Hepatocyte (in vitro differentiated cells): ENCODE data around the gene ADAMTS9. TPM values are rescaled to one million over a fixed set of nuclear protein-coding genes. Genes with fewer than 3 reads are reported as not detected.

Experiments used
- DNase-seq: peaks from one replicate; pipeline ENCODE4 v3.0.0-alpha.2; 2016; ENCODE audit warnings: low spot score
- H2AFZ ChIP-seq: fragments of 200-600 bp; sonication (generic); 2 replicates; pipeline ENCODE4 v1.6.0; 2016; ENCODE audit warnings: antibody characterized with exemption, mild to moderate bottlenecking
- H3K27ac ChIP-seq: fragments of 200-600 bp; sonication (generic); 2 replicates; pipeline ENCODE4 v1.5.1; 2016; ENCODE audit warnings: mild to moderate bottlenecking
- H3K27me3 ChIP-seq: fragments of 200-600 bp; sonication (generic); 2 replicates; pipeline ENCODE4 v1.6.1; 2016
- H3K36me3 ChIP-seq: fragments of 200-600 bp; sonication (generic); replicated peaks from 2 replicates; pipeline ENCODE4 v1.5.1; 2016; ENCODE audit warnings: low read depth; ENCODE audit not compliant: insufficient read depth
- H3K4me1 ChIP-seq: fragments of 200-600 bp; sonication (generic); 2 replicates; pipeline ENCODE4 v1.5.1; 2016; ENCODE audit warnings: mild to moderate bottlenecking, moderate library complexity; ENCODE audit not compliant: insufficient read depth
- H3K4me2 ChIP-seq: fragments of 200-600 bp; sonication (generic); 2 replicates; pipeline ENCODE4 v1.6.0; 2016
- H3K4me3 ChIP-seq: fragments of 200-600 bp; sonication (generic); 2 replicates; pipeline ENCODE4 v1.5.1; 2016; ENCODE audit warnings: mild to moderate bottlenecking
- H3K79me2 ChIP-seq: fragments of 200-600 bp; sonication (generic); 2 replicates; pipeline ENCODE4 v1.6.0; 2017; ENCODE audit warnings: mild to moderate bottlenecking
- H3K9me2 ChIP-seq: fragments of 200-600 bp; sonication (generic); replicated peaks from 2 replicates; pipeline ENCODE4 v1.6.0; 2017; ENCODE audit warnings: mild to moderate bottlenecking; ENCODE audit not compliant: insufficient read depth
- H3K9me3 ChIP-seq: fragments of 200-600 bp; sonication (generic); 2 replicates; pipeline ENCODE4 v1.5.1; 2016; ENCODE audit warnings: low read depth, mild to moderate bottlenecking
- H4K20me1 ChIP-seq: fragments of 200-600 bp; sonication (generic); 2 replicates; pipeline ENCODE4 v1.6.0; 2016; ENCODE audit warnings: mild to moderate bottlenecking; ENCODE audit not compliant: insufficient read depth, poor library complexity, severe bottlenecking
- EZH2 ChIP-seq: fragments of 200-600 bp; sonication (generic); IDR thresholded peaks from 2 replicates; pipeline ENCODE4 v1.6.1; 2016; ENCODE audit warnings: antibody characterized with exemption, mild to moderate bottlenecking, borderline replicate concordance
- EZH2phosphoT487 ChIP-seq: fragments of 200-600 bp; sonication (generic); IDR thresholded peaks from one replicate; pipeline ENCODE4 v1.6.1; 2018; ENCODE audit warnings: antibody characterized with exemption, mild to moderate bottlenecking, low read depth, moderate library complexity; ENCODE audit not compliant: unreplicated experiment, severe bottlenecking
- WGBS: methylation state at CpG from one replicate; pipeline ENCODE4 v1.1.6; 2016; ENCODE audit warnings: low lambda C conversion rate; ENCODE audit errors: missing lambda C conversion rate; 5-methylcytosine and 5-hydroxymethylcytosine counted together
- polyA plus RNA-seq: library from polyadenylated mRNA; unstranded; fragments of >200 nt; fragmentation: Nextera tagmentation; extraction: Ambion mirVana; gene quantifications from 2 replicates; pipeline ENCODE4 v1.2.1, GENCODE V29; 2016
- total RNA-seq: library from RNA; depleted of rRNA; stranded (reverse); fragments of >200 nt; gene quantifications from 2 replicates; pipeline ENCODE4 v1.2.3, GENCODE V29; 2014
- TF ChIP-seq, protein P1 (sequence below): fragments of 200-600 bp; sonication (generic); IDR thresholded peaks from 2 replicates; pipeline ENCODE4 v1.5.1; 2016; ENCODE audit warnings: antibody characterized with exemption, mild to moderate bottlenecking; ENCODE audit not compliant: poor library complexity

ADAMTS9 gene
- total and polyA plus RNA-seq, 2 experiments from 2014 or later, result 56.9 to 145 TPM

- no peak for TF ChIP-seq EZH2phosphoT487
- TF ChIP-seq, protein P1, sequence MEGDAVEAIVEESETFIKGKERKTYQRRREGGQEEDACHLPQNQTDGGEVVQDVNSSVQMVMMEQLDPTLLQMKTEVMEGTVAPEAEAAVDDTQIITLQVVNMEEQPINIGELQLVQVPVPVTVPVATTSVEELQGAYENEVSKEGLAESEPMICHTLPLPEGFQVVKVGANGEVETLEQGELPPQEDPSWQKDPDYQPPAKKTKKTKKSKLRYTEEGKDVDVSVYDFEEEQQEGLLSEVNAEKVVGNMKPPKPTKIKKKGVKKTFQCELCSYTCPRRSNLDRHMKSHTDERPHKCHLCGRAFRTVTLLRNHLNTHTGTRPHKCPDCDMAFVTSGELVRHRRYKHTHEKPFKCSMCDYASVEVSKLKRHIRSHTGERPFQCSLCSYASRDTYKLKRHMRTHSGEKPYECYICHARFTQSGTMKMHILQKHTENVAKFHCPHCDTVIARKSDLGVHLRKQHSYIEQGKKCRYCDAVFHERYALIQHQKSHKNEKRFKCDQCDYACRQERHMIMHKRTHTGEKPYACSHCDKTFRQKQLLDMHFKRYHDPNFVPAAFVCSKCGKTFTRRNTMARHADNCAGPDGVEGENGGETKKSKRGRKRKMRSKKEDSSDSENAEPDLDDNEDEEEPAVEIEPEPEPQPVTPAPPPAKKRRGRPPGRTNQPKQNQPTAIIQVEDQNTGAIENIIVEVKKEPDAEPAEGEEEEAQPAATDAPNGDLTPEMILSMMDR, result no peak
- TF ChIP-seq EZH2, result no peak
- DNase-seq, result no peak
- H4K20me1 ChIP-seq, result peaks cover 5% of the 10 kb centered on the region
- H3K4me3 ChIP-seq, result no peak overlapping the region
- peaks cover 8% of the 10 kb centered on the region for H3K4me1 ChIP-seq
- no peaks in the 10 kb centered on the region for H3K9me2 ChIP-seq
- 88% methylated on average over 6 of the region's 6 CpGs for WGBS
- no peak overlapping the region for H2AFZ ChIP-seq
- no peaks in the 10 kb centered on the region for H3K36me3 ChIP-seq
- no peak overlapping the region for H3K4me2 ChIP-seq
- no peak overlapping the region for H3K27ac ChIP-seq
- peaks cover 5% of the 10 kb centered on the region for H3K9me3 ChIP-seq
- peaks cover 74% of the 10 kb centered on the region for H3K79me2 ChIP-seq
- no peaks in the 10 kb centered on the region for H3K27me3 ChIP-seq
Observed at GRCh38 chr3:64667138-64667537, 20.7 kb downstream of the ADAMTS9 start.

DNA sequence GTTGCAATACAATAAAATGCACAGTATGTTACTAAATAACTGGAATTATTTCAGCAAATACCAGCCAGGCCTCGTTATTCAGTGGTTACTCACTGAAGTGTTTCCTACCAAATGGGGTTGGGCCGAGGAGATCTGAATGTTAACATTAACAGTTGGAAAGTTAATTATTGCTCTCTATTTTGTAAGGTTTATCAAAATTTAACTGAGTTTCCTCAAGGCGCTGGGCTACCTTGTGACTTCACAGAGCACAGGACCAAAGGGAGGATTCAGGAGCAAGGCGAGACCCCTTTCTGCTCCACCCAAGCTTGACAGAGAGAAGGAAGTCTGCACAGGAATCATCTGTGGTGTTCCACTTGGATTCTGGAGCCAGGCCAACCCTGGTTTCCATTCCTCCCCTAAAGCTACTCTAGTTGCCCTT is 21.6 kb downstream of the ADAMTS9 start:
- Histone ChIP-seq H3K27ac (no peak overlapping the region), H3K4me3 (no peak overlapping the region), H3K4me2 (no peak overlapping the region), H2AFZ (no peak overlapping the region), H3K9me2 (no peaks in the 10 kb centered on the region), H3K9me3 (peaks cover 5% of the 10 kb centered on the region), H3K36me3 (no peaks in the 10 kb centered on the region), H3K27me3 (no peaks in the 10 kb centered on the region), H3K4me1 (peaks cover 8% of the 10 kb centered on the region), H3K79me2 (peaks cover 73% of the 10 kb centered on the region), H4K20me1 (peaks cover 3% of the 10 kb centered on the region)
- WGBS, result 71% methylated on average over 4 of the region's 4 CpGs
- DNase-seq, result peak; percentile 29
- TF ChIP-seq EZH2phosphoT487, result no peak
- TF ChIP-seq, protein P1, result no peak
- no peak for TF ChIP-seq EZH2

- peaks cover 8% of the 10 kb centered on the region for H3K4me1 ChIP-seq
- no peak for DNase-seq
- TF ChIP-seq EZH2 (no peak), EZH2phosphoT487 (no peak)
- TF ChIP-seq, protein P1, result no peak
- no peaks in the 10 kb centered on the region for H3K27me3 ChIP-seq
- H4K20me1 ChIP-seq, result peaks cover 3% of the 10 kb centered on the region
- peaks cover 71% of the 10 kb centered on the region for H3K79me2 ChIP-seq
- no peaks in the 10 kb centered on the region for H3K9me2 ChIP-seq
- 96% methylated on average over 3 of the region's 3 CpGs for WGBS
- no peak overlapping the region for H3K27ac ChIP-seq
- H3K9me3 ChIP-seq, result peaks cover 5% of the 10 kb centered on the region
- no peak overlapping the region for H3K4me2 ChIP-seq
- H2AFZ ChIP-seq, result no peak overlapping the region
- H3K4me3 ChIP-seq, result no peak overlapping the region
- H3K36me3 ChIP-seq, result no peaks in the 10 kb centered on the region
Observed at GRCh38 chr3:64664397-64664796, 23.4 kb downstream of the ADAMTS9 start.

DNA sequence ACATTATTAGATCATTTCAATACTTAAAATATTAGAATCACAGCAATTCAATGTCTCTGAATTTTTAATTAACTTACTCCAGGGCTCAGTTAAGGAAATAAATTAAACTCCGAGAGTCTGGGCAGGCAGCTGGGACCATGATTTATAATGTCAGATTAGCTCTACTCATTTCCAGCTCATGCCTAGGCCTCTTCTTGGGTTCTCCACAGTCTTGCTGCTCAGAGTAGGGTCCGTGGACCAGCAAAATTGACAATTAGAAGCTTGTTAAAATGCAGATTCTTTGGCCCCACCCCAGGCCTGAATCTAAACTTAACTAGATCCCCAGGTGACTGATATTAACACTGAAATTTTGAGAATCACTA is 28.2 kb downstream of the ADAMTS9 start:
- no peaks in the 10 kb centered on the region for H3K36me3 ChIP-seq
- no peaks in the 10 kb centered on the region for H3K27me3 ChIP-seq
- no peaks in the 10 kb centered on the region for H3K9me2 ChIP-seq
- H3K4me3 ChIP-seq, result no peak overlapping the region
- TF ChIP-seq EZH2phosphoT487 (no peak), EZH2 (no peak)
- TF ChIP-seq, protein P1, result no peak
- H3K79me2 ChIP-seq, result peaks cover 62% of the 10 kb centered on the region
- H3K27ac ChIP-seq, result no peak overlapping the region
- no peak overlapping the region for H3K4me2 ChIP-seq
- no peaks in the 10 kb centered on the region for H4K20me1 ChIP-seq
- 73% methylated on average over 2 of the region's 2 CpGs for WGBS
- peaks cover 5% of the 10 kb centered on the region for H3K9me3 ChIP-seq
- H3K4me1 ChIP-seq, result no peaks in the 10 kb centered on the region
- H2AFZ ChIP-seq, result no peak overlapping the region
- no peak for DNase-seq
